Ovary (tissue), 3 donors: Measurements from ENCODE around the gene GRIK1.

Experiments
- CTCF ChIP-seq, 3 donors: fragments of 450-650 bp in 2 of 3; fragments of 200-600 bp in 1 of 3; IDR thresholded peaks; one replicate each; pipeline versions ENCODE4 v1.5.1 to v1.8.0; 2016 to 2022; ENCODE audit warnings: antibody characterized with exemption in 3 of 3, mild to moderate bottlenecking in 1 of 3
- POLR2A ChIP-seq: fragments of 450-650 bp; IDR thresholded peaks from one replicate; pipeline ENCODE4 v1.6.1; 2017; ENCODE audit warnings: antibody characterized with exemption, mild to moderate bottlenecking, moderate library complexity
- donor health status: DM: no; HTN: no; CAD: no.

DNA sequence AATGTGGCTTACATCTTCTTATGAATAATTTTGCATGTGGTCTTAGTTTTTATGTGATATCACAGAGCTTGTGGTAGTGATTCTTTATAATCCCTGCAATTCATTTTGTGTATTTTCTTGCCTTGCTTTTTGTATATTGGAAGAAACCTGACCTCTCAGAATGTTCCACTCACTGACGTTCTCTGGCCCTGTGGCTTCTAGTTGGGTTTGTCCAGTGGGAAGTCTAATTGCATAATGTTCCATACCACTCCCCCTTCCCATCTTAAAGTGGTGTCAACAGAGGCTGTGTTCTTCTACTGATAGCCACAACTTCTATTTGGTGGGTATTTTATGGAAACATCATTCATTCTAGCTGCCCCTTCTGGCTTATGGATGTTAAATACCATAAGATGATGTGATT is 415.7 kb downstream of the GRIK1 start:
- TF ChIP-seq CTCF (IDR thresholded peaks at IDR 0.05) (no peak), POLR2A (no peak)
